ENCODE data around the gene TXLNG. TPM values are rescaled to one million over a fixed set of nuclear protein-coding genes. Genes with fewer than 3 reads are reported as not detected.

The TXLNG gene
- total RNA-seq, 2 donors from 2014 or later = 10.9 to 12.9 TPM

- no peaks in the 10 kb centered on the region for H3K9me3 ChIP-seq
- intact Hi-C loops (cut with DNase I) = loop anchor here (10.0 kb wide), 1 partner anchor 163 kb away; no protein-coding TSS in a partner anchor
- H3K4me1 ChIP-seq = peaks cover 4% of the 10 kb centered on the region
- no peak overlapping the region for H3K4me3 ChIP-seq
- peak overlapping the region; percentile 7 to 81 (median 73) for H3K27ac ChIP-seq
- ATAC-seq (peak; percentile 81), DNase-seq (peak; percentile 49 to 78 (median 69))
- no peak for TF ChIP-seq POLR2A (IDR thresholded peaks at IDR 0.05)
- no peaks in the 10 kb centered on the region for H3K27me3 ChIP-seq
- WGBS, 2 donors = 0 to 6% methylated on average over 7 of the region's 7 CpGs
- H3K36me3 ChIP-seq (replicated peaks in 1 of 2; ENCODE audit: insufficient read depth in 1 of 2, low read depth in 2 of 2) = no peaks in the 10 kb centered on the region
Measured at GRCh38 chrX:16882169-16882568, 95.9 kb downstream of the TXLNG start.

GRCh38 chrX:16882702-16883486 lies 96.6 kb downstream of the TXLNG start:
- H3K4me3 ChIP-seq = no peak overlapping the region
- intact Hi-C loops (cut with DNase I) = loop anchor here (10.0 kb wide), 1 partner anchor 162 kb away; no protein-coding TSS in a partner anchor
- peak; percentile 83 for ATAC-seq
- peak; percentile 69 to 81 (median 72) for DNase-seq
- 0 to 1% methylated on average over 10 to 20 of the region's 27 CpGs for WGBS, 2 donors
- H3K4me1 ChIP-seq = peaks cover 4% of the 10 kb centered on the region
- no peaks in the 10 kb centered on the region for H3K36me3 ChIP-seq (replicated peaks in 1 of 2; ENCODE audit: insufficient read depth in 1 of 2, low read depth in 2 of 2)
- H3K27ac ChIP-seq = peak overlapping the region; percentile 35 to 81 (median 73)
- H3K27me3 ChIP-seq = no peaks in the 10 kb centered on the region
- TF ChIP-seq POLR2A (IDR thresholded peaks at IDR 0.05) (peak in 2 of 3 donors; percentile 34 to 40), CTCF (IDR thresholded peaks at IDR 0.05) (peak in 6 of 7 experiments; percentile 30 to 60 (median 58))
- no peaks in the 10 kb centered on the region for H3K9me3 ChIP-seq

- H3K9me3 ChIP-seq = no peaks in the 10 kb centered on the region
- peaks cover 4% of the 10 kb centered on the region for H3K4me1 ChIP-seq
- no peaks in the 10 kb centered on the region for H3K27me3 ChIP-seq
- no peak for DNase-seq
- ATAC-seq = no peak
- intact Hi-C loops (cut with DNase I) = loop anchor here (10.0 kb wide), 1 partner anchor 161 kb away; no protein-coding TSS in a partner anchor
- no peak overlapping the region for H3K4me3 ChIP-seq
- H3K27ac ChIP-seq = peak overlapping the region in 2 of 4 donors; percentile 76 to 81
- 33 to 44% methylated on average over 3 of the region's 3 CpGs for WGBS, 2 donors
- TF ChIP-seq CTCF (IDR thresholded peaks at IDR 0.05) = peak in 1 of 7 experiments; percentile 0
- TF ChIP-seq POLR2A (IDR thresholded peaks at IDR 0.05) = no peak
- H3K36me3 ChIP-seq (replicated peaks in 1 of 2; ENCODE audit: insufficient read depth in 1 of 2, low read depth in 2 of 2) = no peaks in the 10 kb centered on the region
Measured at GRCh38 chrX:16883487-16883804, 97.2 kb downstream of the TXLNG start.

- H3K9me3 ChIP-seq = no peaks in the 10 kb centered on the region
- ATAC-seq (no peak), DNase-seq (no peak)
- no peaks in the 10 kb centered on the region for H3K27me3 ChIP-seq
- no peaks in the 10 kb centered on the region for H3K36me3 ChIP-seq (replicated peaks in 1 of 2; ENCODE audit: insufficient read depth in 1 of 2, low read depth in 2 of 2)
- no peak overlapping the region for H3K27ac ChIP-seq
- TF ChIP-seq POLR2A (IDR thresholded peaks at IDR 0.05) (no peak), CTCF (IDR thresholded peaks at IDR 0.05) (no peak)
- intact Hi-C loops (cut with DNase I) = loop anchor here (10.0 kb wide), 1 partner anchor 159 kb away; no protein-coding TSS in a partner anchor
- no peak overlapping the region for H3K4me3 ChIP-seq
- H3K4me1 ChIP-seq = peaks cover 4% of the 10 kb centered on the region
- 100% methylated on average over 1 of the region's 1 CpG for WGBS, 2 donors
Measured at GRCh38 chrX:16885628-16886027, 99.4 kb downstream of the TXLNG start.

GRCh38 chrX:16892504-16893362 lies 106.5 kb downstream of the TXLNG start:
- 6% methylated on average over 9 of the region's 9 CpGs for WGBS, 2 donors
- peak; percentile 85 for ATAC-seq
- no peak for TF ChIP-seq POLR2A (IDR thresholded peaks at IDR 0.05)
- TF ChIP-seq CTCF (IDR thresholded peaks at IDR 0.05) = peak; percentile 53 to 76 (median 67)
- Histone ChIP-seq H3K36me3 (replicated peaks in 1 of 2; ENCODE audit: insufficient read depth in 1 of 2, low read depth in 2 of 2) (no peaks in the 10 kb centered on the region), H3K27me3 (no peaks in the 10 kb centered on the region), H3K9me3 (no peaks in the 10 kb centered on the region), H3K27ac (no peak overlapping the region), H3K4me3 (no peak overlapping the region), H3K4me1 (no peaks in the 10 kb centered on the region)
- intact Hi-C loops (cut with DNase I) = no loop called here
- peak; percentile 66 to 78 (median 74) for DNase-seq
